Erythroblast (primary cell): ENCODE data around the gene CBX7.

Source experiments
- GATA1 ChIP-seq: IDR thresholded peaks from 2 replicates; pipeline ENCODE4 v1.6.1; 2011; ENCODE audit warnings: low read depth, mild to moderate bottlenecking, control low read depth, low read length, moderate library complexity
- POLR2A ChIP-seq: IDR thresholded peaks from 2 replicates; pipeline ENCODE4 v1.6.1; 2011; ENCODE audit warnings: mild to moderate bottlenecking, low read length

DNA sequence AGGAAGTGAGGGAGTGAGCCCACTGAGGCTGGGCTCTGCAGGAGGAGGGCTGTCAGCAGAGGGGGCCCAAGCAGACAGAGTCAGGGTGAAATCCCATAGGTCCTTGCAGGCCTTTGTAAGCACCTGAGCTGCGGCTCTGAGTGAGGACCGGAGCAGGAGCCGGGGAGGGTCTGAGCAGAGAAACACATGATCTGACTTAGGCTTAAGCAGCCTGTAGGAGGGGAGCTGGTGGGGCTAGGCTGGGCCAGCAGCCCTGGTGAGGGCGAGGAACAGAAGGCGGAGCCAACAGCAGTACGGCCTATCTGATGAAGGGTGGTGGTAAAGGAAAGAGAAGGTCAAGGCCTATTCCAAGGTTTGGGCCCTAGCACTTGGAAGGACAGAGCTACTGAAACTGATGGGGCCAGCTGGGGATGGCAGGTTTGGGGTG lies 26.9 kb upstream of the CBX7 start:
- TF ChIP-seq POLR2A (no peak), GATA1 (no peak)
